ENCODE results near the gene PARD3B.

GRCh38 chr2:204779771-204780170 lies 234.5 kb downstream of the PARD3B start:
- no peak for TF ChIP-seq POLR2A (IDR thresholded peaks at IDR 0.05)
- no peak for TF ChIP-seq CTCF (IDR thresholded peaks at IDR 0.05)
